ENCODE measurements around the gene LETMD1.
"Not testable (repeated sequence)": the region's sequence is repeated elsewhere in the genome, so short reads cannot be mapped to it uniquely, and the experiment has no call there.

The LETMD1 gene, protein sequence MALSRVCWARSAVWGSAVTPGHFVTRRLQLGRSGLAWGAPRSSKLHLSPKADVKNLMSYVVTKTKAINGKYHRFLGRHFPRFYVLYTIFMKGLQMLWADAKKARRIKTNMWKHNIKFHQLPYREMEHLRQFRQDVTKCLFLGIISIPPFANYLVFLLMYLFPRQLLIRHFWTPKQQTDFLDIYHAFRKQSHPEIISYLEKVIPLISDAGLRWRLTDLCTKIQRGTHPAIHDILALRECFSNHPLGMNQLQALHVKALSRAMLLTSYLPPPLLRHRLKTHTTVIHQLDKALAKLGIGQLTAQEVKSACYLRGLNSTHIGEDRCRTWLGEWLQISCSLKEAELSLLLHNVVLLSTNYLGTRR

DNA sequence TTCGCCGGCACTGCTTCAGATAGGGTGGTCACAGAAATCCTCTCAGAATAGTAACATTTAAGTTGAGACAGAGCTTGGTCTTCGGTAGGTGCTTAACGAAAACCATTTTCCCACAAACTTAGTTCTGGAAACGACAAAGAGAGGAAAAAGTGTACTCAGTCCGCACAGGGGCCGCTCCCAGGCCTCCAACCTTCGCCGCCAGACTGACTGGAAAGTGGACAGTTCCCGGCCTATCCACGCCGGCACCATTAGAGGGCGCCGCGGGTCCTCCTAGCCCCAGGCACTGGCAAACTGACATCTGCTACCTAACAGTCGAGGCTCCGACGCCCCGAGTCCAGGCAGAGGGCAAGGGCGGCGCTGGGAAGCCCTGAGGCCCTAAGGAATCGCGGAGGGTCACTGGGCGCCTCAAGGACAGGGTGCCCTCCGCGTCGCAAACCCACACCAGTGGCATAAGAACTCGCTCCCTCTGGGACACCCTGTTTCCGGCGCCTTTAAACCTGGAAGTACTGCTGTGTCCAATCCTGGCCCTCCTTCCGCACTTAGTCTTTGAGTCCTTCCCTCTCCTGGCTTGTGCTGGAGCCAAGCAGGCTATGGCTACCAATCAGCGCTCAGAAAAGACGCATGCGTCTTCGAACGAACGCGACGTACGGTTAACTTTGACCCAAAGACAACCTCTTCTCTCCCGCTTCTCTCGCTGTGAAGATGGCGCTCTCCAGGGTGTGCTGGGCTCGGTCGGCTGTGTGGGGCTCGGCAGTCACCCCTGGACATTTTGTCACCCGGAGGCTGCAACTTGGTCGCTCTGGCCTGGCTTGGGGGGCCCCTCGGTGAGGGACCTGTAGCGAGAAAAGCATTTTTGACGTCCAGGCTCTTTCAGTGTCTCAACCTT, at the start of gene LETMD1:
TSS of gene LETMD1 (plus strand) at position 673 of the 886 bp plus-strand sequence. CDS start at position 703, 30 bp downstream.
- DNase-seq = peak; percentile 93

GRCh38 chr12:50999093-50999492, 49.0 kb upstream of the LETMD1 start:
- no peak for DNase-seq

- DNase-seq = no peak
Measured at GRCh38 chr12:51000245-51000644, 47.9 kb upstream of the LETMD1 start.

DNA sequence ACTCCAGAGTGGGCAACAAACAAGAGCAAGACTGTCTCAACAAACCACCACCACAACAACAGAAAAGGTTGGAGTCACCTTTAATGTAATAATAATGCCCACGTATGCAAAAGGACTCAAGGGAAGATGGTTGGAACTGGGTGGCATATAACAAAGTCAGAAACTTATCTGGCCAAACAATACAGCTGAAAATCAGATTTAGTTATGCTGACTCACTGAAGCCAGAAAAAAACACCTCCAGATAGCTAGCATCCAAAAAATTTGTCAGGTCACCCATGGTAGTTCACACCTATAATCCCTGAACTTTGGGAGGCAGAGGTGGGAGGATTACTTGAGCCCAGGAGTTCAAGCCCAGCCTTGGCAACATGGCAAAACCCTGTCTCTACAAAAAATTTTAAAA, 46.3 kb upstream of the LETMD1 start:
- no peak for DNase-seq

- no peak for DNase-seq
Measured at GRCh38 chr12:51004504-51004903, 43.6 kb upstream of the LETMD1 start.

DNA sequence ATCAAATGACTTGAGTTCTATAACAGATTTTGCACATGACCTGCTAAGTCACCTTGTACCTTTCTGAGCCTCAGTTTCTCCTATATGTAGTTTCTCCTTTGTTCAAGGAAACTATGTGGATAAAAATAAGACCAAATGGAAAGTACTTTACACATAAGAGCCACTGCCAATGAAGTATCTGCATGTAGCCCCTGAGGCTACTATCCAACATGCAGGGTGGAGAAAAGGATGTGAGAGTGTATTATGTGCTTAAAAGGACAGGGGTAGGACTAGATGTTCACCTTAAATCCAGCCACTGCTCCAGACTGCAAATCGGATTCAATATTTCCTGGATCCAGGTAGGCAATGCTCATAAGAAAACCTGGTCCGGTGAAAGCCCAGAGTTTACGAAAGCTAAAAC, 43.1 kb upstream of the LETMD1 start:
- no peak for DNase-seq

- DNase-seq = no peak
Measured at GRCh38 chr12:51005671-51006070, 42.5 kb upstream of the LETMD1 start.

- no peak for DNase-seq
Measured at GRCh38 chr12:51008329-51009055, 39.6 kb upstream of the LETMD1 start.

DNA sequence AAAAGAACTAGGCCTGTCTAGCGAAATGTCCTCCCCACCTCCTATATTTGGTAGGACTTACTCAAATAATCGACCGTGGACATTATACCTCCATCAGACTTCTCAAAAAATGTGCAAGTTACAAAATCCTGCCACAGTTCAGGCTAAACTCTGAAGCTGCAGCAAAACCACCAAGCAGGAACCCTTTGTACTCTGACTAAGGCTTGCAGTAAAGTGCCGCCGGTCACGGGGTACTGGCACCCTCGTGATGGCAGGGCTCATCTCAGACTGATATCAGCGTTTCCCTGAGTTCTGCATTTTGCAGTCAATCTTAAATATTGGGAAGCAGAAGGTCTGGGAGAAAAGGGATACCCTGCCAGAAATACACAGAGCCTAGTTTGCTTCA, 39.1 kb upstream of the LETMD1 start:
- DNase-seq = no peak

DNA sequence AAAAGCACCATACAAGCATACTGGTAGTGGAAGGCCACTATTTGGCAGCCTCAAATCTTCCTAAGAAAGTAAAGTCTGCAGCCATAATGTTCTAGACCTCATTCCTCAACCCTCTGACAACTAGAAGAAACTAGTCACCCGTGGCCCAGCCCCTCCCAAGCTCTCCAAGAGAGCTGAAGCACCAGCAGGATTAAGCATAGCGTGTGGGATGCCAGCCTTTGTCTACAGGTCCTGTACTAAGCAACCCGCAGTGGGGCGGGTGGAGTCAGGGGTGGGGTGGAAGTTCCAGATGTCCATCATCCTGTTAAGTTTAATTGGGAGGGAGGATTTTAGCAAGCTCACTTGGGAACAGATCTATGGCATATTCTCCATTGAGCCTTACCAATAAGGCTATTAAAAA, 36.2 kb upstream of the LETMD1 start:
- no peak for DNase-seq

DNA sequence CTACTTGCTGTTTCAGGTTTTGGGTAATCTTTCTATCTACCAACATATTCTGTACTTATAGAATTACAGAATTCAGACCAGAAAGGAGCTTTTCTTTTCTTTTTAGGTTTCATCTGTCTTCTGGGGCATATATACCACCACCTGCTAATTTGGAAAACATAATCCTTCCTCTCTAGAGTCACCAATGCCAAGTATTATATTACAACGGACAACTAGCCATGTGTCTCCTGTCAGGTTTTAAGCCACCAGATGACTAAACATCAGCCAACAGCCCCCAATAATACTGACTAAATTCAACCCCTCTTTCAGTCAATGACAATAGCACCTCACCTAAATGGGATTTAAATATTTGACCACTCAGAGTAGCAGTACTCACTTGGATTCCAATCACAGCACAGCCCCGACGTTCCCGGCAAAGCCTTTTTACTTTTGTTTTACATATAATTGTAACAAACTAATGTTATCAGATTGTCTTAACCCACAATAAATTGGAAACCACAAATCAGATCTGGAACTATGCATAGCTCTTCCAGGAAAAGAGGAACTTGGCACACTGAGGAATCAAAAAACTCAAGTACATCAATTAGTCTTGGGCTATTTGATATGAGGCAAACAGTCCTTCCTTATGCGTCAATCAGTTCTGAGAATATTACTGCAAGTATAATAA, 35.4 kb upstream of the LETMD1 start:
- DNase-seq = no peak

- no peak for DNase-seq
Measured at GRCh38 chr12:51013441-51013840, 34.7 kb upstream of the LETMD1 start.

GRCh38 chr12:51014467-51014866, 33.7 kb upstream of the LETMD1 start:
- DNase-seq = not testable (repeated sequence)

DNA sequence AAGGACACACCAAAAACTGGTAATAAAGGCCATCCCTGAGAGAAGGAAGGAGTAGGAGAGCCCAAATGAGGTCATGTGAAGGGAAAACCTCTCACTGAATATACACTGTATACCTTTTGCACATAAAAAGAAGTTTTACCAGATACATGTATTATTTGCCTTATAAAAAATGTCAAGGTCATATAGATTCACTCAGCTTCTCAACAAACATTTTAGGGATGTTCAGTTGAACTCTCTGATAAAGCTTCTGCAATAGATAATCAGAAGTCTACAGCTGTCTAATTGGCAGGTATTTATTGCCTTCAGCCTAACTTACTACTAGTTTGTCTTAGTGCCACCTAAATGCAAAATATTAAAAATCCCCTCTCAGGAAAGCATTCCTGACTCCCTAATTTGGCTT, 30.7 kb upstream of the LETMD1 start:
- DNase-seq = no peak

- DNase-seq = no peak
Measured at GRCh38 chr12:51018956-51019355, 29.2 kb upstream of the LETMD1 start.

DNA sequence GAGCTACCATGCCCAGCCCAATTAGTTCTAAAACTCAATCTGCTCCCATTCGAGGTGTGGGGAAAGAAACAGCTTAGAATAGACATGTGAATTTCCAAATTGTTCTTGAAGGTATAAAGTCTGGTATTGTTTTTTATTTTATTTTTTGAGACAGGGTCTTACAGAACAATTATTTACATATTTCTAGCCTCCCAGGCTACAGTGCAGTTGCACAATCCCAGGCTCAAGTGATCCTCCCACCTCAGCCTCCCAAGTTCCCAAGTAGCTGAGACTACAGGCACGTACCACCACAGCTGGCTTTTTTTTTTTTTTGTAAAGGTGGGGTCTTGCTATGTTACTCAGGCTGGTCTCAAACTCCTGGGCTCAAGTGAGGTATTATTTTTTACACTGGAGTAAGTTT, 28.2 kb upstream of the LETMD1 start:
- DNase-seq = no peak

- DNase-seq = no peak
Measured at GRCh38 chr12:51020448-51021182, 27.5 kb upstream of the LETMD1 start.

- no peak for DNase-seq
Measured at GRCh38 chr12:51021694-51022093, 26.4 kb upstream of the LETMD1 start.

- DNase-seq = no peak
Measured at GRCh38 chr12:51023625-51024382, 24.3 kb upstream of the LETMD1 start.

DNA sequence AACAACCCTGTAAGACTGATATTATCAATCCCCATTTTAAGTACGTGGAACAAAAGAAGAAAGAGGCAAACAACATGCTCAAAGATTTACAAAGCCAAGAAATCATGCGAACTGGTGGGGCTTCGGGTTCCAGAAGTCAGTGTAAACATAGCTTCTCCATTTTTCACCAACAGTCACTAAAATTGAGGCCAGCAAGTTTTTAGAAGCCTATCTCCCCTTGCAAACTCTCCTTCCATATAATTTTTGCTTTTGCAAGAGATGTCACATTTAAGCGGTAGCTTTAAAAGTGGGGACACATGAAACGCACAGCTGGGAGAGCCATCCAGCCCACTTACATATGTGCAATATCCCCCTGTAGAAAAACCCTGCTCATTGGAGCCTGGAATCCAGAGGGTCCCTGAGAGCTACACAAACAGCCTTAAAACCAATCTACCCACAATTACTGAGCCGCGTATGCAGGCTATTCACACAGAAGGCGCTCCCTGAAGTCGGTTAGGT, 22.7 kb upstream of the LETMD1 start:
- DNase-seq = no peak

All from NCI-H2227 treated with DMSO at 0.1 percent for 48 hours (cell line).